NCI-H146 treated with DMSO at 0.1 percent for 48 hours (cell line): ENCODE measurements around the gene SYT12.
A peak's percentile ranks its signal among the peaks of the same experiment; 100 is the strongest.

Experiments
- DNase-seq: peaks from one replicate; lab custom pipeline; 2025; ENCODE audit not compliant: unreplicated experiment; lab: John Stamatoyannopoulos, UW

The SYT12 gene

GRCh38 chr11:67027483-67027930 is 4.6 kb downstream of the SYT12 start:
- no peak for DNase-seq

- DNase-seq, result no peak
Observed at GRCh38 chr11:67027943-67028542, 5.1 kb downstream of the SYT12 start.

GRCh38 chr11:67029146-67029545 is 6.2 kb downstream of the SYT12 start:
- no peak for DNase-seq

GRCh38 chr11:67030976-67031375 is 8.0 kb downstream of the SYT12 start:
- DNase-seq, result no peak

- DNase-seq, result no peak
Observed at GRCh38 chr11:67031791-67032561, 9.0 kb downstream of the SYT12 start.

GRCh38 chr11:67032830-67033551 is 10.1 kb downstream of the SYT12 start:
- DNase-seq, result no peak

GRCh38 chr11:67033661-67034166 is 10.8 kb downstream of the SYT12 start:
- no peak for DNase-seq

- no peak for DNase-seq
Observed at GRCh38 chr11:67034350-67034749, 11.4 kb downstream of the SYT12 start.

GRCh38 chr11:67040147-67040546 is 17.2 kb downstream of the SYT12 start:
- no peak for DNase-seq

GRCh38 chr11:67041602-67042001 is 18.7 kb downstream of the SYT12 start:
- no peak for DNase-seq

- DNase-seq, result no peak
Observed at GRCh38 chr11:67043572-67044349, 20.8 kb downstream of the SYT12 start.

GRCh38 chr11:67044496-67044895 is 21.6 kb downstream of the SYT12 start:
- no peak for DNase-seq

- DNase-seq, result no peak
Observed at GRCh38 chr11:67045314-67045713, 22.4 kb downstream of the SYT12 start.

GRCh38 chr11:67048515-67049130 is 25.7 kb downstream of the SYT12 start:
- no peak for DNase-seq

- DNase-seq, result no peak
Observed at GRCh38 chr11:67050139-67050538, 27.2 kb downstream of the SYT12 start.

GRCh38 chr11:67051180-67051893 is 28.4 kb downstream of the SYT12 start:
- no peak for DNase-seq

GRCh38 chr11:67051945-67052488 is 29.1 kb downstream of the SYT12 start:
- DNase-seq, result no peak

- no peak for DNase-seq
Observed at GRCh38 chr11:67052891-67053290, 30.0 kb downstream of the SYT12 start.

- peak; percentile 30 for DNase-seq
Observed at GRCh38 chr11:67053896-67054329, 31.0 kb downstream of the SYT12 start.
